ENCODE measurements around the gene DIPK1C. TPM values are rescaled to one million over a fixed set of nuclear protein-coding genes. Genes with fewer than 3 reads are reported as not detected.

DIPK1C gene
- total RNA-seq, 1 donor from 2014 or later: 13.7 TPM

DNA sequence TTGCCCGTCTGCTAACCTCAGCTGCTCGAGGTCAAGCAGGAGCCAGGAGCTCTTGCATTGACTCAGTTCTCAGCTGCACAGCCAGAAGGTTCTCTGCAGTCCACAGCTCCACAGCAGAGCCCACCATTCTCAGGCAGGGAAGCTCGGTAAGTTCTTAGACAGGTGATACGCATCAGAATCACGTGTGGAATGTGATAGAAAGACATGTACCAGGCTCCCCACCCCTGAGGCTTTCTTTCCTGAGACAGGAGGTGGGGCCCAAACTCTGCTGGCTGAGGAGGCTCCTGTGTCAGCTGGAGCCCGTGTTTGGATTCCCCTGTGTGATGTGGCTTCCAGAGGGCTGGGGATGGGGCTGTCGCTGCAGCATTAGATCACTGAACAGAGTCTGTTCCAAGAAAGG lies 28.0 kb downstream of the DIPK1C start:
- H3K9ac ChIP-seq: no peak overlapping the region
- H3K36me3 Mint-ChIP-seq: peaks cover 2% of the 10 kb centered on the region
- no peaks in the 10 kb centered on the region for H4K20me1 ChIP-seq (ENCODE audit: low read depth)
- no peaks in the 10 kb centered on the region for H3K79me2 ChIP-seq (ENCODE audit: low read depth)
- TF ChIP-seq EZH2phosphoT487 (IDR thresholded peaks at IDR 0.05): no peak
- no peak for TF ChIP-seq EZH2 (IDR thresholded peaks at IDR 0.05)
- TF ChIP-seq CTCF (IDR thresholded peaks at IDR 0.05): no peak
- DNase-seq (ENCODE audit: low spot score): no peak
- H3K4me3 Mint-ChIP-seq: no peak overlapping the region
- no peak overlapping the region for H2AFZ ChIP-seq (replicated peaks)
- H3K27me3 ChIP-seq: no peaks in the 10 kb centered on the region
- peaks cover 7% of the 10 kb centered on the region for H3K9me3 Mint-ChIP-seq
- no peaks in the 10 kb centered on the region for H3K9me3 ChIP-seq (ENCODE audit: low read depth)
- H3K27me3 Mint-ChIP-seq (ENCODE audit: insufficient read depth, low read depth): peaks cover 6% of the 10 kb centered on the region
- no peaks in the 10 kb centered on the region for H3K36me3 ChIP-seq
- H3K4me3 ChIP-seq: no peak overlapping the region
- H3K27ac Mint-ChIP-seq: no peak overlapping the region
- no peak overlapping the region for H3K27ac ChIP-seq
- H3F3A ChIP-seq (ENCODE audit: low read depth): no peaks in the 10 kb centered on the region
- H3K4me1 Mint-ChIP-seq: no peaks in the 10 kb centered on the region
- H3K4me1 ChIP-seq: peaks cover 10% of the 10 kb centered on the region
- H3K4me2 ChIP-seq: no peak overlapping the region

DNA sequence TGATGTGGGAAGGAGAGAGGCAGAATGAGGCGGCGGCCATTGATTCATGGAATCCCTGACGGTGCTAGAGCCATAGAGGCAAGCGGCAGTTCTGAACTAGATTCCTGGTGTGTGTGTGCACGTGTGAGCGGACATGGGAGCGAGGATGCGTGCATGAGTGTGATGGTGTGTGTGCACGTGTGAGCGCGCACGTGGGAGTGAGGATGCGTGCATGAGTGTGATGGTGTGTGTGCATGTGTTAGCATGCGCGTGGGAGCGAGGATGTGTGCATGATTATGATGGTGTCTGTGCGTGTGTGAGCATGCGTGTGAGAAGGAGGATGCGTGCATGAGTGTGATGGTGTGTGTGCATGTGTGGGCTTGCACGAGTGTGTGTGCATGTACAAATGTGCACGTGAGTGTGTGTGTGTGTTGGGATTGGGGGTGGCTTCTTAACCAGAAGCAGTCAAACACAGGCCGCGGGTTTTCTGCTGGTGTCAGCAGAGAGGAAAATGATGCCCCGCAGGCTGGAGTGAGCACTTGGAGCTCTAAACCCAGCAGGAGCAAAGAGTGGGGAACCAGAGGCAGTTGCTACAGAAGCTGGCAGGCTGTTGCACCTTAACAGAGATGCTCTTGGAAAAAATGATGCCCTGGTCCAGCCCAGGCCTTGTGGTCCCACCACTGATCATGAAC lies 29.5 kb downstream of the DIPK1C start:
- H3K36me3 ChIP-seq: no peaks in the 10 kb centered on the region
- H3K4me2 ChIP-seq: no peak overlapping the region
- H3K9ac ChIP-seq: no peak overlapping the region
- Mint-ChIP-seq H3K4me3 (no peak overlapping the region), H3K27me3 (ENCODE audit: insufficient read depth, low read depth) (peaks cover 9% of the 10 kb centered on the region), H3K9me3 (peaks cover 8% of the 10 kb centered on the region), H3K36me3 (peaks cover 2% of the 10 kb centered on the region), H3K4me1 (no peaks in the 10 kb centered on the region), H3K27ac (peak overlapping the region; percentile 23)
- peaks cover 10% of the 10 kb centered on the region for H3K4me1 ChIP-seq
- H3K4me3 ChIP-seq: no peak overlapping the region
- TF ChIP-seq EZH2phosphoT487 (IDR thresholded peaks at IDR 0.05) (no peak), EZH2 (IDR thresholded peaks at IDR 0.05) (no peak), CTCF (IDR thresholded peaks at IDR 0.05) (no peak)
- no peak overlapping the region for H2AFZ ChIP-seq (replicated peaks)
- no peaks in the 10 kb centered on the region for H4K20me1 ChIP-seq (ENCODE audit: low read depth)
- DNase-seq (ENCODE audit: low spot score): no peak
- H3K79me2 ChIP-seq (ENCODE audit: low read depth): no peaks in the 10 kb centered on the region
- H3K27ac ChIP-seq: no peak overlapping the region
- H3K27me3 ChIP-seq: no peaks in the 10 kb centered on the region
- no peaks in the 10 kb centered on the region for H3F3A ChIP-seq (ENCODE audit: low read depth)
- no peaks in the 10 kb centered on the region for H3K9me3 ChIP-seq (ENCODE audit: low read depth)

- no peaks in the 10 kb centered on the region for H3K79me2 ChIP-seq (ENCODE audit: low read depth)
- no peaks in the 10 kb centered on the region for H3K27me3 ChIP-seq
- Mint-ChIP-seq H3K9me3 (peaks cover 8% of the 10 kb centered on the region), H3K36me3 (peaks cover 2% of the 10 kb centered on the region), H3K4me3 (no peak overlapping the region), H3K27ac (no peak overlapping the region), H3K4me1 (no peaks in the 10 kb centered on the region), H3K27me3 (ENCODE audit: insufficient read depth, low read depth) (peaks cover 9% of the 10 kb centered on the region)
- no peak overlapping the region for H3K4me2 ChIP-seq
- no peak overlapping the region for H3K27ac ChIP-seq
- H4K20me1 ChIP-seq (ENCODE audit: low read depth): no peaks in the 10 kb centered on the region
- H3K9me3 ChIP-seq (ENCODE audit: low read depth): no peaks in the 10 kb centered on the region
- no peak overlapping the region for H3K9ac ChIP-seq
- H2AFZ ChIP-seq (replicated peaks): no peak overlapping the region
- H3K4me3 ChIP-seq: no peak overlapping the region
- DNase-seq (ENCODE audit: low spot score): no peak
- H3F3A ChIP-seq (ENCODE audit: low read depth): no peaks in the 10 kb centered on the region
- no peak for TF ChIP-seq EZH2 (IDR thresholded peaks at IDR 0.05)
- TF ChIP-seq CTCF (IDR thresholded peaks at IDR 0.05): no peak
- TF ChIP-seq EZH2phosphoT487 (IDR thresholded peaks at IDR 0.05): no peak
- H3K4me1 ChIP-seq: peaks cover 6% of the 10 kb centered on the region
- H3K36me3 ChIP-seq: no peaks in the 10 kb centered on the region
Measured at GRCh38 chr18:74425876-74426275, 31.2 kb downstream of the DIPK1C start.

All from neural progenitor cell (in vitro differentiated cells).